Psoas muscle (tissue), 7 donors: Measurements from ENCODE around the gene COPRS. TPM values are rescaled to one million over a fixed set of nuclear protein-coding genes. Genes with fewer than 3 reads are reported as not detected.

Experiments
- polyA plus RNA-seq, 3 donors: library from polyadenylated mRNA; stranded (reverse); fragments of 200-250 nt; gene quantifications; one replicate each; pipeline ENCODE4 v1.2.3, GENCODE V29; 2013
- total RNA-seq, 4 donors: library from RNA; stranded (reverse); fragmentation: NEBNext Ultra II Directional in 2 of 4; extraction: Animal tissue kit (Norgen Biotek cat#: 25700) in 2 of 4; gene quantifications; one replicate each; pipeline versions ENCODE4 v1.2.1 to v1.2.4, GENCODE V29; 2021 to 2023
- donor health status: healthy with polysubstance abuse.
- donor health status: DM: no; HTN: no; CAD: no; lungs with moderate emphysema.
- donor health status: Bipolar disorder and iron deficiency.
- donor health status: healthy.
- donor health status: DM: no; HTN: no; CAD: no.
- donor health status: DM: no; HTN: no; CAD: no.
- donor health status: DM: yes; HTN: yes; CAD: no.

The COPRS gene
- total and polyA plus RNA-seq, 7 donors: 35.2 to 109 (median 54.5) TPM

Other genes with a start within 250 kb of the COPRS start
- 10 to 100 TPM; 31.3 to 44.5 (median 40.3) TPM for gene UTP6, start 42.5 kb upstream of the COPRS start, total RNA-seq
- gene UTP6, start 42.5 kb upstream of the COPRS start, polyA plus RNA-seq: 10 to 100 TPM; 38.7 to 74.6 (median 42.7) TPM
- 10 to 100 TPM in 1 of 4 donors, 1 to 10 TPM in 3; 9.1 to 11.2 (median 9.8) TPM for gene SUZ12, start 77.8 kb upstream of the COPRS start, total RNA-seq
- gene SUZ12, start 77.8 kb upstream of the COPRS start, polyA plus RNA-seq: 10 to 100 TPM in 1 of 3 donors, 1 to 10 TPM in 2; 4.7 to 11.5 (median 6.3) TPM
- gene LRRC37B, start 148.1 kb upstream of the COPRS start, total RNA-seq: 1 to 10 TPM; 2.0 to 6.5 (median 4.1) TPM
- 1 to 10 TPM; 1.5 to 3.8 (median 2.8) TPM for gene LRRC37B, start 148.1 kb upstream of the COPRS start, polyA plus RNA-seq